DND-41 (cell line): ENCODE measurements around the gene PUS7.

ENCODE experiments used
- ATAC-seq: fragments of 200-7000 bp; cut with Tn5 transposase; 3 replicates; pipeline ENCODE4 v1.9.1; 2021; ENCODE audit warnings: low read depth; ENCODE audit not compliant: insufficient read depth
- DNase-seq: peaks from one replicate; pipeline ENCODE4 v3.0.0-alpha.2; 2020
- H2AFZ ChIP-seq: 2 replicates; pipeline ENCODE4 v1.6.0; 2012; ENCODE audit warnings: low read depth, low read length
- H3K27ac ChIP-seq: 2 replicates; pipeline ENCODE4 v1.5.1; 2012; ENCODE audit warnings: low read length, inconsistent platforms
- H3K27me3 ChIP-seq: fragments of 200-600 bp; sonication (generic); 2 replicates; pipeline ENCODE4 v1.6.0; 2012; ENCODE audit warnings: low read length, mild to moderate bottlenecking, inconsistent platforms; ENCODE audit not compliant: insufficient read depth, poor library complexity
- H3K36me3 ChIP-seq: 2 replicates; pipeline ENCODE4 v1.5.1; 2012; ENCODE audit warnings: low read length, inconsistent platforms; ENCODE audit not compliant: insufficient read depth
- H3K4me1 ChIP-seq: 2 replicates; pipeline ENCODE4 v1.5.1; 2012; ENCODE audit warnings: mild to moderate bottlenecking, low read length; ENCODE audit not compliant: insufficient read depth
- H3K4me2 ChIP-seq: 2 replicates; pipeline ENCODE4 v1.6.0; 2012; ENCODE audit warnings: mild to moderate bottlenecking, moderate library complexity, low read length, inconsistent platforms; ENCODE audit not compliant: insufficient read depth
- H3K4me3 ChIP-seq, 2 experiments: fragments of 200-600 bp in 1 of 2; shearing (Covaris generic) in 1 of 2; 2 replicates each; pipeline ENCODE4 v1.5.1; 2012 to 2016; ENCODE audit warnings: inconsistent platforms in 2 of 2, low read length in 2 of 2, mild to moderate bottlenecking in 2 of 2, low read depth in 1 of 2, moderate library complexity in 1 of 2
- H3K79me2 ChIP-seq: 2 replicates; pipeline ENCODE4 v1.6.0; 2012; ENCODE audit warnings: low read length, inconsistent platforms; ENCODE audit not compliant: insufficient read depth
- H3K9ac ChIP-seq: 2 replicates; pipeline ENCODE4 v1.6.0; 2012; ENCODE audit warnings: low read depth, mild to moderate bottlenecking, inconsistent platforms, low read length, moderate library complexity
- H3K9me3 ChIP-seq: 2 replicates; pipeline ENCODE4 v1.5.1; 2012; ENCODE audit warnings: low read length, moderate library complexity, mild to moderate bottlenecking, inconsistent platforms; ENCODE audit not compliant: insufficient read depth, severe bottlenecking
- H4K20me1 ChIP-seq: 2 replicates; pipeline ENCODE4 v1.6.0; 2012; ENCODE audit warnings: low read length; ENCODE audit not compliant: insufficient read depth
- EZH2 ChIP-seq: IDR thresholded peaks from 3 replicates; pipeline ENCODE4 v1.6.1; 2012; ENCODE audit warnings: borderline replicate concordance, low read depth, mild to moderate bottlenecking, moderate library complexity, low read length, inconsistent platforms; ENCODE audit not compliant: severe bottlenecking
- TF ChIP-seq, protein P1 (sequence below): IDR thresholded peaks from 2 replicates; pipeline ENCODE4 v1.5.1; 2012; ENCODE audit warnings: borderline replicate concordance, low read length, moderate library complexity, mild to moderate bottlenecking; ENCODE audit not compliant: poor library complexity, severe bottlenecking; ENCODE audit errors: extremely low read depth

The PUS7 gene, protein sequence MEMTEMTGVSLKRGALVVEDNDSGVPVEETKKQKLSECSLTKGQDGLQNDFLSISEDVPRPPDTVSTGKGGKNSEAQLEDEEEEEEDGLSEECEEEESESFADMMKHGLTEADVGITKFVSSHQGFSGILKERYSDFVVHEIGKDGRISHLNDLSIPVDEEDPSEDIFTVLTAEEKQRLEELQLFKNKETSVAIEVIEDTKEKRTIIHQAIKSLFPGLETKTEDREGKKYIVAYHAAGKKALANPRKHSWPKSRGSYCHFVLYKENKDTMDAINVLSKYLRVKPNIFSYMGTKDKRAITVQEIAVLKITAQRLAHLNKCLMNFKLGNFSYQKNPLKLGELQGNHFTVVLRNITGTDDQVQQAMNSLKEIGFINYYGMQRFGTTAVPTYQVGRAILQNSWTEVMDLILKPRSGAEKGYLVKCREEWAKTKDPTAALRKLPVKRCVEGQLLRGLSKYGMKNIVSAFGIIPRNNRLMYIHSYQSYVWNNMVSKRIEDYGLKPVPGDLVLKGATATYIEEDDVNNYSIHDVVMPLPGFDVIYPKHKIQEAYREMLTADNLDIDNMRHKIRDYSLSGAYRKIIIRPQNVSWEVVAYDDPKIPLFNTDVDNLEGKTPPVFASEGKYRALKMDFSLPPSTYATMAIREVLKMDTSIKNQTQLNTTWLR

DNA sequence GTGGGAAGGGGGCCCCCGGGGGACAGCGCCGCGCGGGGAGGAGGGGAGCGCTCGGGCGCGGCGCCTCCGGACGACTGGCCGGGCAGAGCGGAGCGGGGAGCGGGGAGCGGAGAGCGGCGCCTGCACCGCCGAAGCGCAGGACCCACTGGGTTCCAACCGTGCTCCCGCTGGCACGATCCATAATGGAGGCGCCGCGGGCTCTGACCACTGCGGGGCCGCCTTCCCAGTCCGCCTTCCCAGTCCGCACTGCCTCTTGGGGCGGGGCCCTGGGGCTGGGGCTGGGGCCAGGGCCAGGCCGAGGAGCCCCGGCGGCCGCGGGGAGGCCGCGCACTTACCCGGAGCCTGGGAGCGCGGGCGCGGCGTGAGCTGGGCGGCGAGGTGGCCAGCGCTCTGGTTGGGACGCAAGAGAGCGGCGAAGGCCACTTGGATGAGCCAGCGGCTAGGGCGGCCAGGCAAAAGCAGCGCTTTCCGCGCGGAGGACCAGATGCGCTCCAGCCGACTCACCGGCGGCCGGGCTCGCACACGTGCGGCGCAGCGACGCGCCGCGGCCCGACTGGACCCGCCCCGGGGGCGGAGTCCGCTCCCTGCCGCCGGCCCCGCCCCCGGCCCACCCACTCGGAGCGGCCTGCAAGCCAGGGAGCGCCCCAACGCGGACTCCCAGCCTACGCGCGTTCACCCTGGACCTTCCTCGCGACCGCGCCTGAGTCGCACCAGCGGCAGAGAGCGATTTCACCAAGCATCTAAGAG lies at the start of gene PUS7:
Gene PUS7, minus strand, starts transcription at position 555 of the 747 bp plus-strand sequence. CDS start 13,759 bp downstream, outside the sequence.
- Histone ChIP-seq H3K4me1 (peaks cover 27% of the 10 kb centered on the region), H3K27ac (peak within 1 kb of the TSS; percentile 67), H3K4me2 (peak within 1 kb of the TSS; percentile 99), H3K9me3 (no peaks in the 10 kb centered on the region), H3K27me3 (no peaks in the 10 kb centered on the region), H2AFZ (peak within 1 kb of the TSS; percentile 79), H4K20me1 (peaks cover 8% of the 10 kb centered on the region; the same call in 1 of the 2 replicates), H3K4me3 (peak within 1 kb of the TSS; percentile 93 to 98), H3K9ac (peak within 1 kb of the TSS; percentile 74), H3K79me2 (peaks cover 44% of the 10 kb centered on the region), H3K36me3 (peaks cover 8% of the 10 kb centered on the region)
- DNase-seq (peak; percentile 87), ATAC-seq (peak; percentile 91)
- no peak for TF ChIP-seq EZH2
- TF ChIP-seq, protein P1, sequence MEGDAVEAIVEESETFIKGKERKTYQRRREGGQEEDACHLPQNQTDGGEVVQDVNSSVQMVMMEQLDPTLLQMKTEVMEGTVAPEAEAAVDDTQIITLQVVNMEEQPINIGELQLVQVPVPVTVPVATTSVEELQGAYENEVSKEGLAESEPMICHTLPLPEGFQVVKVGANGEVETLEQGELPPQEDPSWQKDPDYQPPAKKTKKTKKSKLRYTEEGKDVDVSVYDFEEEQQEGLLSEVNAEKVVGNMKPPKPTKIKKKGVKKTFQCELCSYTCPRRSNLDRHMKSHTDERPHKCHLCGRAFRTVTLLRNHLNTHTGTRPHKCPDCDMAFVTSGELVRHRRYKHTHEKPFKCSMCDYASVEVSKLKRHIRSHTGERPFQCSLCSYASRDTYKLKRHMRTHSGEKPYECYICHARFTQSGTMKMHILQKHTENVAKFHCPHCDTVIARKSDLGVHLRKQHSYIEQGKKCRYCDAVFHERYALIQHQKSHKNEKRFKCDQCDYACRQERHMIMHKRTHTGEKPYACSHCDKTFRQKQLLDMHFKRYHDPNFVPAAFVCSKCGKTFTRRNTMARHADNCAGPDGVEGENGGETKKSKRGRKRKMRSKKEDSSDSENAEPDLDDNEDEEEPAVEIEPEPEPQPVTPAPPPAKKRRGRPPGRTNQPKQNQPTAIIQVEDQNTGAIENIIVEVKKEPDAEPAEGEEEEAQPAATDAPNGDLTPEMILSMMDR = peak; percentile 32

DNA sequence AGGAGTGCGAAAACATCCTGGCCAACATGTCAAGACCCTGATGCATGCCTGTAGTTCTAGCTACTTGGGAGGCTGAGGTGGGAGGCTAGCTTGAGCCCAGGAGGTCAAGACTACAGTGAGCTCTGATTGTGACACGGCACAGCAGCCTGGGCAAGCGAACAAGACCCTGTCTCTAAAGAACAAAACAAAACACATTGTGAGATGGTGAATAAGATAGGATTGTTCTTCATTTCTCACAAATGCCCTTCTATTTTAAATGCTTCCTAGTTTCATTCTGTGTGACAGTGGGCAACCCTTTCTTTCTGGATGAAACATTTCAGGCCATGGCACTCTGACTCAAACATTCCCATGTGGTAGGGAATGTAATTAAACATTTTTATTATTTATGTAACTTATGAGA lies 45.8 kb upstream of the PUS7 start:
- H3K9me3 ChIP-seq = no peaks in the 10 kb centered on the region
- H3K36me3 ChIP-seq = peaks cover 49% of the 10 kb centered on the region
- H3K27ac ChIP-seq = no peak overlapping the region

DNA sequence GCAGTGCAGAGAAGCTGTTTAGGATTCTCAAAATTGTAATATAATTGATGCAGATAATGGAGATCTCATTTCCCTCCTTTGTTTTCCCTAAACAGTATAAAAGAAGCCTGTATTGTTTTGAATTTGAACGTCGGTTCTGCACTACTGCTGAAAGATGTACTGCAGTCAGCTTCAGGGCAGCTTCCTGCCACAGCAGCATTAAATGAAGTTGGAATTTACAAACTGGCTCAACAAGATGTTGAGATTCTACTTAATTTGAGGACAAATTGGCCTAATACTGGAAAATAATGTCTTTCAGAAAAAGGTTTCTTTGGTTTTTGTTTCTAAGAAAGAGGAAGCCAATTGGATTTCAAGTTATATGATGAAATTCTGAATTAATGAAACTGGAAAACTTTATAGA lies 45.0 kb upstream of the PUS7 start:
- Histone ChIP-seq H4K20me1 (no peaks in the 10 kb centered on the region), H3K27me3 (no peaks in the 10 kb centered on the region), H2AFZ (no peak overlapping the region), H3K4me3 (no peak overlapping the region), H3K36me3 (peaks cover 56% of the 10 kb centered on the region), H3K4me1 (no peaks in the 10 kb centered on the region), H3K9me3 (no peaks in the 10 kb centered on the region), H3K27ac (no peak overlapping the region), H3K79me2 (no peaks in the 10 kb centered on the region), H3K9ac (no peak overlapping the region), H3K4me2 (no peak overlapping the region)
- TF ChIP-seq, protein P1 = no peak
- TF ChIP-seq EZH2 = no peak
- ATAC-seq = no peak
- DNase-seq = no peak

More for the DNA sequence above, 45.8 kb upstream of the PUS7 start:
- no peak for DNase-seq
- H3K79me2 ChIP-seq = no peaks in the 10 kb centered on the region
- H3K4me1 ChIP-seq = no peaks in the 10 kb centered on the region
- H3K4me2 ChIP-seq = no peak overlapping the region
- H3K4me3 ChIP-seq = no peak overlapping the region
- TF ChIP-seq, protein P1 = no peak
- no peak for TF ChIP-seq EZH2
- no peak for ATAC-seq
- no peak overlapping the region for H2AFZ ChIP-seq
- H3K9ac ChIP-seq = no peak overlapping the region
- no peaks in the 10 kb centered on the region for H4K20me1 ChIP-seq
- no peaks in the 10 kb centered on the region for H3K27me3 ChIP-seq
